ENCODE measurements around the gene SYT1. TPM values are rescaled to one million over a fixed set of nuclear protein-coding genes. Genes with fewer than 3 reads are reported as not detected.

The SYT1 gene
- total RNA-seq, 1 experiment from 2014 or later, result 44.9 TPM

GRCh38 chr12:79367032-79367589, 502.5 kb downstream of the SYT1 start:
- POLR2A ChIA-PET, result no interaction called here
- ATAC-seq, result no peak
- H3K9me3 ChIP-seq (ENCODE audit: control insufficient read depth in 1 of 2, insufficient read depth in 1 of 2, low read depth in 1 of 2, low read length in 2 of 2), result no peaks in the 10 kb centered on the region

GRCh38 chr12:79370021-79370420, 505.4 kb downstream of the SYT1 start:
- ChIA-PET CTCF (no interaction called here), RAD21 (ENCODE audit: low non-redundant PET in 1 of 2, low total read pairs in 2 of 2, uncharacterized antibody in 2 of 2, unreplicated experiment in 2 of 2) (no interaction called here), POLR2A (no interaction called here)
- no peak overlapping the region for H2AFZ ChIP-seq (ENCODE audit: low read depth, low read length, poor library complexity, severe bottlenecking)
- TF ChIP-seq EZH2 (IDR thresholded peaks at IDR 0.05), result no peak
- no peak for TF ChIP-seq ELF1 (IDR thresholded peaks at IDR 0.05; ENCODE audit: borderline replicate concordance, low read depth)
- no peak for TF ChIP-seq YY1 (IDR thresholded peaks at IDR 0.05; ENCODE audit: extremely low read depth, insufficient replicate concordance, low read depth, low read length)
- TF ChIP-seq ZFX (IDR thresholded peaks at IDR 0.05), result no peak
- TF ChIP-seq POLR2AphosphoS5 (IDR thresholded peaks at IDR 0.05; ENCODE audit: low read depth, low read length), result no peak
- no peak for TF ChIP-seq TCF7L2 (IDR thresholded peaks at IDR 0.05; ENCODE audit: borderline replicate concordance, extremely low read depth, insufficient read depth, insufficient read length)
- no peak overlapping the region for H3K27ac ChIP-seq (ENCODE audit: low read depth, low read length)
- intact Hi-C loops (cut with micrococcal nuclease), result loop anchor here (5.0 to 10.0 kb wide), 2 partner anchors 355 to 1368 kb away; no protein-coding TSS in a partner anchor
- DNase-seq (ENCODE audit: low read depth, low spot score) (no peak), ATAC-seq (no peak)
- H3K79me2 ChIP-seq (ENCODE audit: insufficient read depth, low read length), result no peaks in the 10 kb centered on the region
- H4K20me1 ChIP-seq (ENCODE audit: insufficient read depth), result no peaks in the 10 kb centered on the region
- no TSS peak for BruUV-seq (replicated peaks)
- no peak overlapping the region for H3K9ac ChIP-seq (ENCODE audit: low read length)
- H3K9me3 ChIP-seq (ENCODE audit: control insufficient read depth in 1 of 2, insufficient read depth in 1 of 2, low read depth in 1 of 2, low read length in 2 of 2), result no peaks in the 10 kb centered on the region
- no peaks in the 10 kb centered on the region for H3K27me3 ChIP-seq (ENCODE audit: insufficient read depth, low read length)
- H3K9me2 ChIP-seq (ENCODE audit: insufficient read depth), result no peaks in the 10 kb centered on the region
- no peak overlapping the region for H3K4me2 ChIP-seq (ENCODE audit: low read length)
- no peaks in the 10 kb centered on the region for H3K36me3 ChIP-seq (ENCODE audit: control insufficient read depth in 1 of 2, insufficient read depth in 2 of 2, low read length in 2 of 2)
- no peak overlapping the region for H3K4me3 ChIP-seq (replicated peaks in 1 of 2; ENCODE audit: low read depth in 1 of 2, low read length in 2 of 2)
- no peaks in the 10 kb centered on the region for H3K4me1 ChIP-seq (ENCODE audit: control insufficient read depth in 1 of 2, insufficient read depth in 2 of 2, low read length in 2 of 2)

More at GRCh38 chr12:79367032-79367589, 502.5 kb downstream of the SYT1 start:
- no peaks in the 10 kb centered on the region for H3K79me2 ChIP-seq (ENCODE audit: insufficient read depth, low read length)
- no TSS peak for BruUV-seq (replicated peaks)
- RAD21 ChIA-PET (ENCODE audit: low non-redundant PET in 1 of 2, low total read pairs in 2 of 2, uncharacterized antibody in 2 of 2, unreplicated experiment in 2 of 2), result interaction anchor here in 1 of 2 experiments (0.6 kb wide), 1 partner anchor 42 kb away, joined by 11 read pairs; no protein-coding TSS in a partner anchor
- CTCF ChIA-PET, result no interaction called here
- no peaks in the 10 kb centered on the region for H4K20me1 ChIP-seq (ENCODE audit: insufficient read depth)
- H3K36me3 ChIP-seq (ENCODE audit: control insufficient read depth in 1 of 2, insufficient read depth in 2 of 2, low read length in 2 of 2), result no peaks in the 10 kb centered on the region; a peak in 1 of 4 replicates
- intact Hi-C loops (cut with micrococcal nuclease), result no loop called here
- H3K27ac ChIP-seq (ENCODE audit: low read depth, low read length), result no peak overlapping the region
- H2AFZ ChIP-seq (ENCODE audit: low read depth, low read length, poor library complexity, severe bottlenecking), result no peak overlapping the region
- no peak overlapping the region for H3K4me2 ChIP-seq (ENCODE audit: low read length)
- no peaks in the 10 kb centered on the region for H3K9me2 ChIP-seq (ENCODE audit: insufficient read depth)
- no peaks in the 10 kb centered on the region for H3K4me1 ChIP-seq (ENCODE audit: control insufficient read depth in 1 of 2, insufficient read depth in 2 of 2, low read length in 2 of 2)
- TF ChIP-seq SIN3A (IDR thresholded peaks at IDR 0.05; ENCODE audit: low read depth) (no peak), TCF7L2 (IDR thresholded peaks at IDR 0.05; ENCODE audit: borderline replicate concordance, extremely low read depth, insufficient read depth, insufficient read length) (no peak), ZBTB33 (IDR thresholded peaks at IDR 0.05; ENCODE audit: extremely low read depth, insufficient replicate concordance, low read length) (no peak)
- H3K27me3 ChIP-seq (ENCODE audit: insufficient read depth, low read length), result no peaks in the 10 kb centered on the region
- no peak overlapping the region for H3K9ac ChIP-seq (ENCODE audit: low read length)
- no peak overlapping the region for H3K4me3 ChIP-seq (replicated peaks in 1 of 2; ENCODE audit: low read depth in 1 of 2, low read length in 2 of 2)
- no peak for DNase-seq (ENCODE audit: low read depth, low spot score)

Measured in HCT116 (cell line).